ENCODE data around the gene RABGAP1L.

The RABGAP1L gene

DNA sequence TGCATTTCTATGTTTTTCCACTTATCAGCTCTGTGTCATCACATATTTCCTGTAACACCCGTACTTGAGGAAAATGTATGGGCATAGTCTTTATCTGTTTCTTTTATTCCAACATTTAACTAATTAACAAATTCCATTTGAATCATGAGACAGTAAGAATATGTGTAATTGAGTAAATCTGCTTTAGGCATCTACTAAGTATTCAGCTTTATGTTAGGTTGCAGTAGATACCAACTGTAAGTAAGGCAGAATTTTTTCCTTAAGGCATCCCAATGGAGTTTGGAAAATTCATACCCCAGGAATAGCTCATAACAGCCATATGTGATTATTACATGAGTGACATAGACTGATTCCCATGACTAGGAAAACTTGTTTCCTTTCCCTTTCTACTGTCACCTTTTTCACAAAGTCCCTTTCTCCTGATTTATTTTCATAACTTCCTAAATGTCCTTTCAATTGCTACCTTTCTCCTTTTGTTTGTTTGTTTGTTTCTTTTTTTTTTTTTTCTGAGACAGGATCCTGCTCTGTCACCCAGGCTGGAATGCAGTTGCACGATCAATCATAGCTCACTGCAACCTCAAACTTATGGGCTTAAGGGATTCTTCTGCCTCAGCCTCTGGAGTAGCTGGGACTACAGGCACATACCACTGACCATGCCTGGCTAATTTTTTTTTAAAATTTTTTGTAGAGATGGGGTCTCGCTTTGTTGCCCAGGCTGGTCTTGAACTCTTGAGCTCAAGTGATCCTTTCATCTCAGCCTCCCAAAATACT lies 780.6 kb downstream of the RABGAP1L start:
- no peak for DNase-seq (ENCODE audit: low read depth)

DNA sequence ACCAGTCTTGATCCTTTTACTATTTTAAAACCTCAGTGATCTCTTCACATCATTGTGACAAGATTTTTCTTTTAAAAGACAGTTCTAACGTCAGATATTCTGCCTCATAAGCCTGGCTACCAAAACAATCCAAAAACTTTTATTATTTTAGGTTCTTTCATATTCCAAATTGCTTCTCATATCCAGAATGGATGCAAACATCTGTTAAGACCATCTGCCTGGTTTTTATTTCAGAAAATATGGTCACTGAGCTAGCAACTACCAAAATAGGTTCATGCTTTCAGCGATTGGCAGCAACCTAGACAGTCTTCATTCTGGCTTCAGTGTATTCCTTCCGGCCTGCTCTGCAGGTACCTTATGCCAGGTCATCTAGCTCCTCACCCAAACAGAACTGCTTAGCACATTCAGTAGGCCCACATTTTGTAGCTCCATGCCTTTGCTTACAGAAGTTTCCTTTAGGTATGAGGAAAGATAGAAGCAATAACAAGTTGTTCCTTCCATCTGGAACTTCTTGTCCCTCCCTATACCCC lies 781.4 kb downstream of the RABGAP1L start:
- DNase-seq (ENCODE audit: low read depth) = no peak

- no peak for DNase-seq (ENCODE audit: low read depth)
These were observed 783.4 kb downstream of the RABGAP1L start for GRCh38 chr1:174942547-174943255.

GRCh38 chr1:174946031-174946430 lies 786.7 kb downstream of the RABGAP1L start:
- no peak for DNase-seq (ENCODE audit: low read depth)

DNA sequence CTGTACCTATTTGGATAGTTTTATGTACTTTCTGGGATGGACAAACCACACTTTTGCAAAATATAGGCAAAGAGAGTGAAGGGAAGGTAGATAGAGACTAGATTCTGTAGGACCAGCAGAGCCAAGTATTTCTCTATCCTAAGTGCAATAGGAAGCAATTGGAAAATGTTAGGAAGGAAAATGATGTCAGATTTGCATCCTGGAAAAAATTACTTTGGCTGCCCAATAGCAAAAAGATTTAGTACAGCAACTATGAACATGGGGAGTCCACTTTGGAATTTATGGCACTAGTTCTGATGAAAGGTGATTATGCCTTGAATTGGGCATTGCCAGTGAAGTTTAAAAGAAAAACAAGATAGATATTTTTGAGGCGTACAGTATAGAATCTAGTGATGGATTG lies 789.7 kb downstream of the RABGAP1L start:
- DNase-seq (ENCODE audit: low read depth) = no peak

- no peak for DNase-seq (ENCODE audit: low read depth)
These were observed 790.3 kb downstream of the RABGAP1L start for GRCh38 chr1:174949645-174950044.

- no peak for DNase-seq (ENCODE audit: low read depth)
These were observed 794.2 kb downstream of the RABGAP1L start for GRCh38 chr1:174953285-174954072.

DNA sequence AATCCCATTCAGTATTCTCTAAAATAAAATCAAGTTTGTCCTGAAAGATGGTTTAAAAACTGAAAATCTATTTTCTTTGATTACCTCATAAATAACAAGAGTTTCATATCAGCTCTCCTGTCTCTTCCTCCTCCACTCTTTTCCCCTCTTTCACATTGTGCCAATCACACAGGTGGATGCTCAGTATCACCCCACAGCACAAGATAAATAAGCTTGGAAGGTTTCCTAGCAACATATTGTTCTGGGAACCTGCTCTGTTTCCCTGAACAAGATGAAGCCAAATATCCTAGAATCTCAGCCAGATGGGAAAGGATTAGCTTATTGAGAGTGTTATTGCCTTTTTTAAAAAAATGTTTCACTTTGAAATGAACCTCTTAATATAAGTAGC lies 794.7 kb downstream of the RABGAP1L start:
- DNase-seq (ENCODE audit: low read depth) = no peak

DNA sequence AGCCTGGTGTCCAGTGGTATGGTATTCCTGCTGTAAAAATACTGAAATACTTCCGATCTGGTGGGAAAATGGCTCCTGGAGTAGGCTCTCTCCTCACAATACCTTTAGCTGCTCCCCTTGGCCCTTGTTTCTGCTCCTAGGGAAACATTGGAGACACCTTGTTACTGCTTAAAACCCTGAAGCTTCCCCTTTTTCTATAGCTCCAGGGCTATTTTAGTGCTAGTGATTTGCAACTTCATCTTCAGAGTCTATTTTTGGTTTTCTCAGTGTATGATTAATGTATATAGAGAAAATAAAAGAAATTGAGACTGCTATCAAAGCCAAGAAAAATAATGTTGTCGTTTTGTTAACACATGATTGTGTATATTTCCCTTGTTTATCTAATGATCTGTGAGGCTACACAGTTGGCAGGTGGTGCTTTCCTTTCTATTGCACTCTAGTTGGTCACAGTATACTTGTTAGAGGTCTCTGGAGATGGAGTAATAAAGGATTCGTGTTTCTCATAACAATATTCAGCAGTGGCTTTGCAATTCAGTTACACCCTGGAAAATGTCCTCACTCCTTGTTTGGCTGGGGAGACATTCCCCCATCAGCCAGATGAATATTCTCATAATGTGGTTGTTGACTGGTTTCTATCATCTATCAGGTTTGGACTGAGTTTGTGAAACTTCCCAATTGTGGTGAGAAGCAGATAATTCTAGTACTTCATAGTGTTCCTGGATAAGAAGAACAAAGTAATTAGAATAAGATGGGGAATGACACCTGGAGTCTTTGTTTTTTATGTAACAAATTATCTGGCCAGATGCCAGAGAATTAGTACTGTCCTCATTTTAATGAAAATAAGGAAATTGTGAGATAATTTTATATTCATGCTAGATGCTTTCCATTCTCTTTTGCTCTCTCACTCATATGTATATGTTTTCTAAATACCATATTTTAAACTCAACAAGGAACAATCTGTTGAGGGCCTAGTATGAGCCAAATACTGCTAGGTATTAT lies 795.6 kb downstream of the RABGAP1L start:
- no peak for DNase-seq (ENCODE audit: low read depth)

- no peak for DNase-seq (ENCODE audit: low read depth)
These were observed 796.8 kb downstream of the RABGAP1L start for GRCh38 chr1:174956086-174956485.

DNA sequence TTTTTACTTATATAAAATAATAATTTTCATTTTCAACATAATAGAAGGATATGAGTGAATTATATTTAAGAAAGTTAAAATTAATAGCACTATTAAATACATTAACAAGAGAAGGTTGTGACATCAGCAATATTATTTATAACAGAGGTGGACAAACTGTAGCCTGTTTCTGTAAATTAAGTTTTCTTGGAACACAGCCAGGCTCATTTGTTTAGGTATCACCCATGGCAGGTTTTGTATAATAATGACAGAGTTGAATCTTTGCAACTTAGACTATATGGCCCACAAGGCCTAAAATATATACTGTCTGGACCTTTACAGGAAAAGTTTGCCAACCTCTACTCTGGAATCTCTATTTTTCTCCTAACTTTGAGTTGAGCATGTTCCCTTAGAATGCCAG lies 797.7 kb downstream of the RABGAP1L start:
- no peak for DNase-seq (ENCODE audit: low read depth)

DNA sequence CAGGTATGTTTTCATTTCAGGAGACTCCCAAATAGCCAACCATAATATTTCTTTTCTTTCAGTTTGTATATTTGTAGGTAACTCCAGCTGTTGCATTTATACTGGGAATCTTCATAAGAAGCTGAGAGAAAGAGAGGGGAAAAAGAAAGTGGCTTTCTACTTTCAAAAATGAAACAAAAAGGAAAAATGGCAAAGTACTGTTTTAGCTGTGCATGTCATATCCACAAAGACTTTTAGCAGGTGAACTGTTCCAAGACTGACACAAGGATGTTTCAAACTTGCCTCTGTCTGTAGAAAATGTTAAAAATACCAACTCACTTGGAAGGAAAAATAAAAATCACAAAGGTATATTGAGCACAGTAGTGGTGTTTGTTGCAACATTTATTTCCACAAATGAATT lies 798.5 kb downstream of the RABGAP1L start:
- no peak for DNase-seq (ENCODE audit: low read depth)

GRCh38 chr1:174958396-174958795 lies 799.1 kb downstream of the RABGAP1L start:
- DNase-seq (ENCODE audit: low read depth) = peak; percentile 65

DNA sequence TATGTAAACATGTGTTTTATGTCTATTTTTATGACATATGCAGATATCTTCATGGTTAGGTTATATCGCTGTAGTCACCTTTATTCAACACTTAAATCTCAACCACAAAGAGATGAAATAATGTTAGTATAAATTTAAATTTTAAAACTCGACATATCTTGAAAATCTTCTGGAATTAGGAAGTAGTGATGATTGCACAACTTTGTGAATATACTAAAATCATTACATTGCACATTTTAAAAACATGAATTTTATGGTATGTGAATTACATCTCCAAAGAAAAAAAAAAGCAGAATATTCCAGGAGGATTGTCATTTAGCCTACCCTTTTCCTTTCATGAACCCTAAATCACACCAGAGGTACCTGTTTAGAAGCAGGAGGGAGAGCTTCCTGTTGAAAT lies 801.0 kb downstream of the RABGAP1L start:
- DNase-seq (ENCODE audit: low read depth) = no peak

- DNase-seq (ENCODE audit: low read depth) = no peak
These were observed 804.3 kb downstream of the RABGAP1L start for GRCh38 chr1:174963529-174964125.

DNA sequence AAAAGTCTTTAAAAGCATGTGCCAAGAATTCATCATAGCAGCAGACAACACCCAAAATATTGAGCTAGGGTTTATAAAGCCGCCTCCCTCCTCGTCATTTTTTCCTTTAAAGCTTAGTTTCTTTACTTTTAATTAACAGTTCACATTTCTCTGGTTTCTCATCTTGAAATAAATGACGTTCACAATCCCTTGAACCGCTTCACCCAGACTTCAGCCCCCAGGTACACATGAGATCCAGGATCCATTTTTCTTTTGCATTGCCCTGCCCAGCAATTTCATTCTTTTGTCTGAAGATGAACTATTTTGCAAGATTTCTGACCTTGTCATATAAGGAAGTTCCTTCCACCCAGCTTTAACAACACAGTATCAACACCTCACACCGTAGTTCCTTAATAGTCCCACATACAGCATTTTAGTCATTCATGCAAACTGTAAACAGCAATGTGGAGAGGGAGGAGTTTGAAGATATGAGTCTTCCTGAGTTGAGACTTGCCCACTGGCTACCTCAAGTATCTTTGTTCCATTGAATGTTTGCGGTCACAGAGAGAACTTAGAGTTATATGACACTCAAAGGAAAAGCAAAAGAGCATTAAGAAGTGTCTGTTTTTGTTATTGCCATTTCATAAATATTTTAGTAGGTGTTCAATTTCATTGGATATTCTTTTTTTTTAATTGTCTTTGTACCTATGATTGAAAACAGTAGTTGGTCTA lies 805.1 kb downstream of the RABGAP1L start:
- peak; percentile 56 for DNase-seq (ENCODE audit: low read depth)

- DNase-seq (ENCODE audit: low read depth) = peak; percentile 67
These were observed 805.6 kb downstream of the RABGAP1L start for GRCh38 chr1:174964972-174965361.

DNA sequence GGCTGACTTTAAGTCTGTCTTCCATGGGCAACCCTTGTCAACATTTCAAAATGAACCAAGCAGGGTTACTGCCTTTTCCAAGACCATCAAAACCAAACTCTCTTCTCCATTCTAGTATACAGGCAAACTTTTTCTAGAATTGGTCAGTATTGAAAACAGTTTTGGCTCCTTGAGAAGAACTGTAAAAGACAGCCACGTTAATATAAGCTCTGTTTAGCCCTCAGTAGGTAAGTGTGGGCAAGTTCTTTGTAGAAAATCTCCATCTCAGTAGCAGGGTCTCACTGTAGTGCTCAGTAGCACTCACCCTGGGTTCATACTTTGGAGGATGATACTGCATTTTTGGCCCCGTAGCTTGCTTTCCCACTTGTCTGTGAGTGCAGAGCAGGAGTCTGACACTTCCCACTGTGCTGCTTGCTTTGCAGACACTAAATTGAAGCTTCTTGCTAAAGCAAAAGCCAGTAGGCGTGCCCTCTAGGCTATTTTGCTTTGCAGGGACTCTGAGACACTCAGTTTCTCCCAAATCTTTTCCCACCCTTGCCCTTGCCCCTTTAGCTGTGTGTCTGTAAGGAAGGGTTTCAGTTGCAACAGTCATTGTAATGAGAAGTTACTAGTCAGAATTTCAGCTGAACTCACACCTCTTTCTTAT lies 806.2 kb downstream of the RABGAP1L start:
- peak; percentile 16 for DNase-seq (ENCODE audit: low read depth)

GRCh38 chr1:174966008-174966572 lies 806.8 kb downstream of the RABGAP1L start:
- DNase-seq (ENCODE audit: low read depth) = peak; percentile 71

All from amniotic epithelial cell (primary cell).